Skeletal muscle tissue (tissue), 4 donors: Measurements from ENCODE around the gene CDK5RAP2. TPM values are rescaled to one million over a fixed set of nuclear protein-coding genes. Genes with fewer than 3 reads are reported as not detected.

Experiments
- H3K27ac ChIP-seq: one replicate; pipeline ENCODE4 v1.7.0; 2013; ENCODE audit warnings: mild to moderate bottlenecking, low read depth, low read length, inconsistent platforms
- H3K27me3 ChIP-seq, 3 donors: one replicate each; pipeline ENCODE4 v1.7.0; 2013; ENCODE audit warnings: low read length in 3 of 3; ENCODE audit not compliant: control insufficient read depth in 3 of 3, insufficient read depth in 3 of 3
- H3K36me3 ChIP-seq, 3 donors: one replicate each; pipeline ENCODE4 v1.7.0; 2013; ENCODE audit warnings: low read length in 3 of 3; ENCODE audit not compliant: control insufficient read depth in 3 of 3, insufficient read depth in 3 of 3
- H3K4me1 ChIP-seq, 3 donors: one replicate each; pipeline ENCODE4 v1.7.0; 2013; ENCODE audit warnings: low read length in 3 of 3, mild to moderate bottlenecking in 3 of 3; ENCODE audit not compliant: control insufficient read depth in 3 of 3, insufficient read depth in 3 of 3
- H3K4me3 ChIP-seq, 3 donors: one replicate each; pipeline ENCODE4 v1.7.0; 2013; ENCODE audit warnings: low read length in 3 of 3
- H3K9ac ChIP-seq, 3 donors: one replicate each; pipeline ENCODE4 v1.7.0; 2013; ENCODE audit warnings: low read length in 3 of 3, mild to moderate bottlenecking in 3 of 3, moderate library complexity in 2 of 3, low read depth in 1 of 3
- H3K9me3 ChIP-seq, 3 donors: one replicate each; pipeline ENCODE4 v1.7.0; 2013; ENCODE audit warnings: low read length in 3 of 3; ENCODE audit not compliant: control insufficient read depth in 3 of 3
- total RNA-seq: library from RNA; depleted of rRNA; stranded (reverse); fragments of >200 nt; gene quantifications from one replicate; pipeline ENCODE4 v1.2.3, GENCODE V29; 2014
- donor health status: Osteomylitis.

Gene CDK5RAP2
- total RNA-seq, 1 donor from 2014 or later: 38.1 TPM

GRCh38 chr9:120393386-120394057 is 186.4 kb downstream of the CDK5RAP2 start:
- Histone ChIP-seq H3K36me3 (peaks cover 54 to 68% (median 60%) of the 10 kb centered on the region in 3 donors), H3K4me1 (peaks cover 11 to 52% (median 21%) of the 10 kb centered on the region in 3 donors), H3K9ac (peak overlapping the region in 2 of 3 donors; percentile 3 to 5), H3K4me3 (no peak overlapping the region), H3K9me3 (no peaks in the 10 kb centered on the region), H3K27me3 (no peaks in the 10 kb centered on the region), H3K27ac (no peak overlapping the region)

GRCh38 chr9:120392711-120393110 is 187.3 kb downstream of the CDK5RAP2 start:
- Histone ChIP-seq H3K27ac (no peak overlapping the region), H3K36me3 (peaks cover 54 to 65% (median 55%) of the 10 kb centered on the region in 3 donors), H3K27me3 (no peaks in the 10 kb centered on the region), H3K9ac (no peak overlapping the region), H3K4me1 (peaks cover 19 to 60% (median 26%) of the 10 kb centered on the region in 3 donors), H3K4me3 (no peak overlapping the region), H3K9me3 (no peaks in the 10 kb centered on the region)

GRCh38 chr9:120392245-120392644 is 187.7 kb downstream of the CDK5RAP2 start:
- Histone ChIP-seq H3K9me3 (no peaks in the 10 kb centered on the region), H3K27me3 (no peaks in the 10 kb centered on the region), H3K4me1 (peaks cover 19 to 60% (median 26%) of the 10 kb centered on the region in 3 donors), H3K9ac (no peak overlapping the region), H3K36me3 (peaks cover 52 to 64% (median 55%) of the 10 kb centered on the region in 3 donors), H3K4me3 (no peak overlapping the region), H3K27ac (no peak overlapping the region)

GRCh38 chr9:120391691-120392090 is 188.3 kb downstream of the CDK5RAP2 start:
- peaks cover 47 to 61% (median 50%) of the 10 kb centered on the region in 3 donors for H3K36me3 ChIP-seq
- no peak overlapping the region for H3K4me3 ChIP-seq
- H3K9ac ChIP-seq: no peak overlapping the region
- H3K27ac ChIP-seq: no peak overlapping the region
- H3K4me1 ChIP-seq: peaks cover 19 to 63% (median 26%) of the 10 kb centered on the region in 3 donors
- no peaks in the 10 kb centered on the region for H3K27me3 ChIP-seq
- no peaks in the 10 kb centered on the region for H3K9me3 ChIP-seq

- peaks cover 24 to 60% (median 26%) of the 10 kb centered on the region in 3 donors for H3K4me1 ChIP-seq
- H3K9me3 ChIP-seq: no peaks in the 10 kb centered on the region
- H3K9ac ChIP-seq: peak overlapping the region in 1 of 3 donors; percentile 25
- H3K27ac ChIP-seq: no peak overlapping the region
- H3K36me3 ChIP-seq: peaks cover 41 to 54% (median 50%) of the 10 kb centered on the region in 3 donors
- H3K27me3 ChIP-seq: no peaks in the 10 kb centered on the region
- no peak overlapping the region for H3K4me3 ChIP-seq
These were observed 189.3 kb downstream of the CDK5RAP2 start for GRCh38 chr9:120390637-120391190.

- H3K27me3 ChIP-seq: no peaks in the 10 kb centered on the region
- H3K4me1 ChIP-seq: peaks cover 24 to 61% (median 26%) of the 10 kb centered on the region in 3 donors
- H3K9me3 ChIP-seq: no peaks in the 10 kb centered on the region
- H3K9ac ChIP-seq: no peak overlapping the region
- peaks cover 35 to 50% (median 46%) of the 10 kb centered on the region in 3 donors for H3K36me3 ChIP-seq
- no peak overlapping the region for H3K27ac ChIP-seq
- H3K4me3 ChIP-seq: no peak overlapping the region
These were observed 190.1 kb downstream of the CDK5RAP2 start for GRCh38 chr9:120389867-120390266.

GRCh38 chr9:120389300-120389699 is 190.7 kb downstream of the CDK5RAP2 start:
- no peak overlapping the region for H3K4me3 ChIP-seq
- H3K4me1 ChIP-seq: peaks cover 26 to 66% (median 26%) of the 10 kb centered on the region in 3 donors
- peaks cover 30 to 47% (median 42%) of the 10 kb centered on the region in 3 donors for H3K36me3 ChIP-seq
- no peak overlapping the region for H3K27ac ChIP-seq
- H3K9me3 ChIP-seq: no peaks in the 10 kb centered on the region
- no peaks in the 10 kb centered on the region for H3K27me3 ChIP-seq
- no peak overlapping the region for H3K9ac ChIP-seq

GRCh38 chr9:120388003-120388855 is 191.7 kb downstream of the CDK5RAP2 start:
- Histone ChIP-seq H3K36me3 (peaks cover 20 to 37% (median 31%) of the 10 kb centered on the region in 3 donors), H3K9ac (no peak overlapping the region), H3K27me3 (no peaks in the 10 kb centered on the region), H3K4me1 (peaks cover 26 to 66% (median 32%) of the 10 kb centered on the region in 3 donors), H3K9me3 (no peaks in the 10 kb centered on the region), H3K27ac (no peak overlapping the region), H3K4me3 (peak overlapping the region in 1 of 3 donors; percentile 26)

GRCh38 chr9:120387257-120388002 is 192.5 kb downstream of the CDK5RAP2 start:
- H3K27me3 ChIP-seq: no peaks in the 10 kb centered on the region
- no peaks in the 10 kb centered on the region for H3K9me3 ChIP-seq
- H3K9ac ChIP-seq: no peak overlapping the region
- no peak overlapping the region for H3K27ac ChIP-seq
- H3K4me3 ChIP-seq: no peak overlapping the region
- peaks cover 14 to 29% (median 23%) of the 10 kb centered on the region in 3 donors for H3K36me3 ChIP-seq
- peaks cover 22 to 60% (median 32%) of the 10 kb centered on the region in 3 donors for H3K4me1 ChIP-seq
